Stimulated activated naive CD8-positive, alpha-beta T cell treated with anti-CD3 and anti-CD28 coated beads, Interleukin-15, Interleukin-2, amounts not matched to agents 100 U/mL and 50 U/mL, for 24 hours (primary cell): ENCODE data around the gene MTSS2.

Experiments
- ATAC-seq: fragments of 150-1000 bp; cut with Tn5 transposase; one replicate; pipeline ENCODE4 v1.10.0; 2021
- DNase-seq: peaks from one replicate; pipeline ENCODE4 v3.0.0; 2021

Gene MTSS2

GRCh38 chr16:70685938-70686375 is at the start of gene MTSS2:
MTSS2 (minus strand) TSS chr16:70686053; CDS start chr16:70685791, 262 bp downstream.
- ATAC-seq (peak; percentile 14), DNase-seq (peak; percentile 57)

GRCh38 chr16:70735141-70735979 is 49.5 kb upstream of the MTSS2 start:
- DNase-seq: no peak

GRCh38 chr16:70734522-70735095 is 48.8 kb upstream of the MTSS2 start:
- no peak for DNase-seq
- no peak for ATAC-seq

More at GRCh38 chr16:70735141-70735979, 49.5 kb upstream of the MTSS2 start:
- no peak for ATAC-seq

GRCh38 chr16:70730944-70731343 is 45.1 kb upstream of the MTSS2 start:
- ATAC-seq: no peak

GRCh38 chr16:70730031-70730430 is 44.2 kb upstream of the MTSS2 start:
- ATAC-seq (no peak), DNase-seq (no peak)

More at GRCh38 chr16:70730944-70731343, 45.1 kb upstream of the MTSS2 start:
- DNase-seq: no peak

- no peak for ATAC-seq
- DNase-seq: no peak
Observed at GRCh38 chr16:70729292-70729691, 43.4 kb upstream of the MTSS2 start.

GRCh38 chr16:70728150-70728549 is 42.3 kb upstream of the MTSS2 start:
- DNase-seq: no peak
- ATAC-seq: no peak

- DNase-seq (no peak), ATAC-seq (no peak)
Observed at GRCh38 chr16:70726892-70727361, 41.1 kb upstream of the MTSS2 start.

GRCh38 chr16:70725912-70726828 is 40.3 kb upstream of the MTSS2 start:
- DNase-seq: no peak
- no peak for ATAC-seq

- ATAC-seq: no peak
- no peak for DNase-seq
Observed at GRCh38 chr16:70725024-70725911, 39.4 kb upstream of the MTSS2 start.

- DNase-seq: no peak
- no peak for ATAC-seq
Observed at GRCh38 chr16:70724146-70725023, 38.5 kb upstream of the MTSS2 start.

GRCh38 chr16:70723740-70724145 is 37.9 kb upstream of the MTSS2 start:
- ATAC-seq (no peak), DNase-seq (no peak)

GRCh38 chr16:70721202-70721963 is 35.5 kb upstream of the MTSS2 start:
- ATAC-seq: no peak
- DNase-seq: no peak

- ATAC-seq: peak; percentile 45
- no peak for DNase-seq
Observed at GRCh38 chr16:70720425-70721201, 34.8 kb upstream of the MTSS2 start.

GRCh38 chr16:70717065-70717464 is 31.2 kb upstream of the MTSS2 start:
- ATAC-seq (no peak), DNase-seq (no peak)

GRCh38 chr16:70715860-70716357 is 30.1 kb upstream of the MTSS2 start:
- DNase-seq (no peak), ATAC-seq (no peak)

GRCh38 chr16:70715055-70715858 is 29.4 kb upstream of the MTSS2 start:
- DNase-seq (no peak), ATAC-seq (no peak)
